HG03558 (cell line): ENCODE data around the gene OR6K3.
"Not testable (repeated sequence)": the region's sequence is repeated elsewhere in the genome, so short reads cannot be mapped to it uniquely, and the experiment has no call there.

Source experiments
- ATAC-seq: cut with Tn5 transposase; IDR thresholded peaks from one replicate; pipeline ENCODE4 v1.9.1; 2021; ENCODE audit warnings: moderate number of reproducible peaks; ENCODE audit not compliant: unreplicated experiment; ENCODE audit errors: extremely low read depth

The OR6K3 gene

DNA sequence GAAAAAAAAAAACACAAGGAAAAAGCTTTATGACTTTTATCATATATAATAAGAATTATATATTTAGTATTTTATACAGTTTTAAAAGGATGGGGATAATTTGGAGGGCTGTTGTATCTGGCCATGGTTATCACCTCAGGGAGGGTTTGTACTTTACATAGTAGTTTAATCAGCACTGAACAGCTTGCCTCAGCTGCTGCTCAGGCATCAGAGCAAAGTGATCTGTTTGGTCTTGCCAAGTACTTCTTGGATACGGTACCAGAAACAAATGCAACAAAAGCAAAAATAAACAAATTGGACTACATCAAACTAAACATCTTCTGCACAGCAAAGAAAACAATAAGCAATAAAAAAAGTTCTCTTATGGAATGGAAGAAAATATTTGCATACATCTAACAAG, 31.4 kb downstream of the OR6K3 start:
- no peak for ATAC-seq

DNA sequence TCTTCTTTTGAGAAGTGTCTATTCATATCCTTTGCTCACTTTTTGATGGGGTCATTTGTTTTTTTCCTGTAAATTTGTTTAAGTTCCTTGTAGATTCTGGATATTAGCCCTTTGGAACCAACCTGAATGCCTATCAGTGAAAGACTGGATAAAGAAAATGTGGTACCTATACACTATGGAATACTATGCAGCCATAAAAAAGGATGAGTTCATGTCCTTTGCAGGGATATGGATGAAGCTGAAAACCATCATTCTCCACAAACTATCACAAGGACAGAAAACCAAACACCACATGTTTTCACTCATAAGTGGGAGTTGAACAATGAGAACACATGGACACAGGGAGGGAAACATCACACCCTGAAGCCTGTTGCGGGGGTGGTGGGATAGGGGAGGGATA, 32.2 kb downstream of the OR6K3 start:
- ATAC-seq, result not testable (repeated sequence)

DNA sequence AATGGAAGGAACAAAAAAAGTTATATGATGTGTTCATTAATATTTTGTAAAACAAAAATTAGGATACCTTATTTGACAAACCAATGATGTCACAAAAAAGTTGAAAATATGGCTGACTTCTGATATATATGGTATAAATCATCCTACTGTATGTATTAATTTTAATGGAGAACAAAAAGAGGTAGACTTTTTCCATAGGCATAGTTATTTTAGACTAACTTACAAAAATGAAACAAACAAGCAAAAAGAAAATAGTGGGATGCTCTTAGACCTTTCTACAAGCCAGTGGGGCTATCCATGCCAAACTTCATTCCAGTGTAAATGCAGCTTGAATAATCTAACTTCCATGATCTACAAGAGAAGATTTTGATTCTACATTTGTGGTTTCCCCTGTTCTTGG, 33.5 kb downstream of the OR6K3 start:
- ATAC-seq, result no peak

DNA sequence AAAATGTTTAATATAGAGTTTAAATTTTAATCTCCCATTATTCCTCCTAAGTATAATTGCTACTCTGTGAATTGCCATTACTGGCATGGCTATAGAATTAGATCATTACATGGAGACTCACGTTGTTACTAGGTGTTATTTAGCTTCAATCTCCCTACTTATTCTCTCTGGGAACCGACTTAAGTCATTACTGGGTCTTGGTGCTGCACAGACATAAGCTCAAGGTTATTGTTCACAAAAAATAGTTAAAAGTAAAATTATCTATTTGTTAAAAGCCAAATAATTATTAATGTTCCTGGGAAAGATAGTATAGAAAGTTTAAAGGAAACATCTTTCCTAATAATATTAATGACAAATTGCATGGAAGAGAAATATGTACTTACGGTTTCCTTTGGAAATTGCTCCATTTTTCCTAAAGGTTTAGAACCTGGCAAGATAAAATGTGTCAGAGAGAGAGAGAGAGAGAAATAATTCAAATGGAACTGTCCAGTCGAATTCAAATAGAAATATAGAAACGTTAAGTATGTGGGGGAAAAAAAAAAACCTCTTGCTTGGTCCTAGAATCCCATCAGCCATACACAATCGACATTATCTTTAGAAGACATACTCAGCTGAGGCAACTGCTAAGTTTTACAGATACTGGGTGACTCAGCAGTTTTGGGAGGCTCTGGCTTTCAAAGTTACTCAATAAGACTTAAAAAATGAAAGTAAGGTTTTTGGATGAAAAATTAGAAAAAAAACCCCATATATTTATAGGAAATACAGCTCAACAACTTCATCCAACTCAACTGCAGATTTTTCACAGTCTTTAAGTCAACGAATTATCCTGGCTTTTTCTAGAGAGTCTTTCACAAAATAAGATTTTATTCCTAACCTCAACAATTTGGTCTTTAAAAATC, 34.2 kb downstream of the OR6K3 start, which contains the start of gene SPTA1:
Gene SPTA1, minus strand, starts transcription at position 605 of the 899 bp plus-strand sequence. Its CDS starts 198 bp downstream, at position 407.
- ATAC-seq, result no peak

DNA sequence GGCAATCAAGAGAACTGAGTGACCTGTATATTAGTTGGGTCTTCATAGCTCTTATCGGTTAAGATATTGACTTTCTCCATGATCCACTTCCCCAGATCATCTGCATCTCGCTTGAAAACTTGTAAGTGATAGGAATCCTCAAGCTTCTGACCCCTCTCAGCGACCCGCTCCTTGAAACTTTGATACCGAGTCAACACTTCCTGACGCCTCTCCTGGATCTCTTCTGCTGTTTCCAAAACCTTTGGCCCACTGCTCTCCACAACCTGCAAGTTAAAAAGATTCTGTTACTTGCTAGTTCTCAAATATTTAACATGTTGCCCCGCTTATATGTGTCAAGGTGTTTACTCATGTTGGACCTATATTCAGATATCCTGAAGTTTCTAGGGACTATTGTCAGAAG, 35.4 kb downstream of the OR6K3 start:
- no peak for ATAC-seq

DNA sequence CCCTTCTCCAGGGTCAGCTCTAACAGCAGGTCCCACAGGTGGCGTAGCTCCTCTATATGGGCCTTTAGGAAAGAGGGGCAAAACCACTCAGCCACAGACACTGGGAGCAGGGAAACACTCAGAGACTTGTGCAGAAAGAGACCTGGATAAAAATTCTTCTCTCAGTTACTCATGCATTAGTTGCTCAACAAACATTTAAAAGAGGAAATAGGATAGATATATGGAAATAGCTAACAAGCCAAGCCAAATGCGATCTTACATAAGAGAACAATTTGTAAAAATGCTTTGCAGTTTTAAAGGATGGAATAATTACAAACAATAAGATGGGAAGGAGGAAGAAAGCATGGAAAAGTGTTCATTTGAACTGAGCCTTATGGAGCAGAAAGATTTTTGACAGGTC, 38.9 kb downstream of the OR6K3 start:
- ATAC-seq, result no peak

DNA sequence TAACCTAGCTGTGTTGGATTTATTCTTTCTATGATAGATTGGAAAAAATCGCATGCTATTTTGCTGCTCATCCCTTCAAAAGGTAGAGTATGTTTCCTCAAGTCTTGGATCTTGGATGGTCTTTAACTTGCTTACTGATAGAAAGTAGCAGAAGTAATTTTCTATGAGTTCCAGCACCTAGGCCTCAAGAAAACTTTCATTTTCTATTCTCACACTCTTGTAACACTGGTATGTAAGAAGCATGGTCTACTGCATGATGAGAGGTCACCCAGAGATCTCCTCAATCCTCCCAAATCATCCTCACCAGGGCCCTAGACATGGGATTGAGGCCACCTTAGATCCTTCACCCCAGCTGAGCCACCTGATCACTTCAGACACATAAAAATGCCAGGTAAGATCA, 41.2 kb downstream of the OR6K3 start:
- no peak for ATAC-seq

DNA sequence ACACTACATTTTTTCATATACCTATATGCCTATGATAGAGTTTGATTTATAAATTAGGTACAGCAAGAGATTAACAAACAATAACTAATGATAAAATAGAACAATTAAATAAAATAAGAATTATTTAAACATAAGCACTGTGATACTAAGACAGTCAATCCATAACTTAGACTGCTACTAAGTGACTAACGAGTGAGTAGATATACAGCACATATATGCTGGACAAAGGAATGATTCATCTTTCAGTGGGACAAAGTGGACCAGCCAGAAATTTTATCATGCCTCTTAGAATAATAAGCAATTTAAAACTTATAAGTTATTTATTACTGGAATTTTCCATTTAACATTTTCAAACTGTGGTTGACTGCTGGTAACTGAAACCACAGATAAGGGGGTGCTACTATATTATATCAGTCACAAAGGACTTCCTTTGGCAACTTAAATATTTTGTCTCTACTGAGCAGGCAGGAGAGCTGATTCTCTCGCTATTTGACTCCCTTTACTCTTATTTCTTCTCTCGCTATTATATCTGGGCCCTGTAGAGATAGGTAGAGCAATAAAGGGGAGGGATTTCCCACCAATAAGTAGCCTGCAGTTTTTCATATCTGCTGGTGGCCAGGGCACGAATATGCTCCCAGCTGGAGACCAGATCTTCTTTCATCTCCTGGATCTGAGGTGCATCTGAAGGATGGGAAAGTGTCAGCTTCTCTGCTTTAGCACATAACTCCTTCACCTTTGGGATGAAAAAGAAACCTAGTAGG, 44.8 kb downstream of the OR6K3 start:
- no peak for ATAC-seq

DNA sequence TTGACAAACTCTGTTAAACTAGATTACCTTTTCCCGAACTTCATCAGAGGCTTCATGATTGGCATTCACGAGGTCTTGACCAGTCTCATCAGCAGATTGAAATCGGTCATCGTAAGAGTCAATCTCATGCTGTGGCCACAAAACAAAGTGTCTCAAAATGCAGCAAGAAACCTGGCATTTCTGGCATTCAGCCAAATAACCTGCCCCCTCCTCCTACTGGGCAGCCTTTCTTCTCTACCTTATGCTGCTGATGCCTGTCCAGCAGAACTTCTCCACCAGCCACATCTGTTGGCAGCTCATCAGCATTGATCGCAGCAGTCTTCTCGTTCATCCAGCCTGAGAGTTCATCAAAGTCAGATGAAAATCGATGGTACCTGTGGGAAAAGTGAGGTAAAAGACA, 46.2 kb downstream of the OR6K3 start:
- no peak for ATAC-seq
